Right hindlimb (tissue), 1 donor: ENCODE results near the gene PARD3B.

ENCODE experiments used
- DNase-seq: peaks from one replicate; pipeline ENCODE4 v3.0.0-alpha.2; 2018

PARD3B gene

GRCh38 chr2:205494537-205495235, 949.4 kb downstream of the PARD3B start:
- DNase-seq = no peak

GRCh38 chr2:205495819-205496218, 950.5 kb downstream of the PARD3B start:
- no peak for DNase-seq

- no peak for DNase-seq
These were observed 951.1 kb downstream of the PARD3B start for GRCh38 chr2:205496370-205496769.

GRCh38 chr2:205496772-205497171, 951.5 kb downstream of the PARD3B start:
- DNase-seq = no peak

- no peak for DNase-seq
These were observed 953.7 kb downstream of the PARD3B start for GRCh38 chr2:205499006-205499405.

GRCh38 chr2:205500065-205500464, 954.8 kb downstream of the PARD3B start:
- no peak for DNase-seq

GRCh38 chr2:205500951-205501350, 955.7 kb downstream of the PARD3B start:
- no peak for DNase-seq

GRCh38 chr2:205501826-205502225, 956.6 kb downstream of the PARD3B start:
- DNase-seq = no peak

- DNase-seq = no peak
These were observed 960.1 kb downstream of the PARD3B start for GRCh38 chr2:205505371-205505770.

GRCh38 chr2:205509655-205510054, 964.4 kb downstream of the PARD3B start:
- DNase-seq = no peak

GRCh38 chr2:205510345-205510744, 965.1 kb downstream of the PARD3B start:
- no peak for DNase-seq

GRCh38 chr2:205511221-205511620, 965.9 kb downstream of the PARD3B start:
- DNase-seq = no peak

- peak; percentile 30 for DNase-seq
These were observed 966.4 kb downstream of the PARD3B start for GRCh38 chr2:205511641-205512040.

- DNase-seq = no peak
These were observed 975.0 kb downstream of the PARD3B start for GRCh38 chr2:205520311-205520710.

- DNase-seq = no peak
These were observed 979.4 kb downstream of the PARD3B start for GRCh38 chr2:205524656-205525055.

GRCh38 chr2:205527801-205528200, 982.5 kb downstream of the PARD3B start:
- DNase-seq = no peak

GRCh38 chr2:205531072-205531471, 985.8 kb downstream of the PARD3B start:
- DNase-seq = no peak

GRCh38 chr2:205531489-205532148, 986.3 kb downstream of the PARD3B start:
- DNase-seq = no peak

- no peak for DNase-seq
These were observed 989.7 kb downstream of the PARD3B start for GRCh38 chr2:205535001-205535400.

- no peak for DNase-seq
These were observed 994.3 kb downstream of the PARD3B start for GRCh38 chr2:205539603-205540002.

- DNase-seq = no peak
These were observed 994.8 kb downstream of the PARD3B start for GRCh38 chr2:205540036-205540435.

GRCh38 chr2:205543262-205543843, 998.1 kb downstream of the PARD3B start:
- no peak for DNase-seq

GRCh38 chr2:205543937-205544702, 998.8 kb downstream of the PARD3B start:
- no peak for DNase-seq
